Activated T-helper 9 cell treated with anti-CD3 and anti-CD28 coated beads, Interleukin-2, amount 50 U/mL, for 16 hours (primary cell): Measurements from ENCODE around the gene SACS.

Experiments
- DNase-seq: peaks from one replicate; pipeline ENCODE4 v3.0.0-alpha.2; 2020; ENCODE audit warnings: low read depth

The SACS gene

DNA sequence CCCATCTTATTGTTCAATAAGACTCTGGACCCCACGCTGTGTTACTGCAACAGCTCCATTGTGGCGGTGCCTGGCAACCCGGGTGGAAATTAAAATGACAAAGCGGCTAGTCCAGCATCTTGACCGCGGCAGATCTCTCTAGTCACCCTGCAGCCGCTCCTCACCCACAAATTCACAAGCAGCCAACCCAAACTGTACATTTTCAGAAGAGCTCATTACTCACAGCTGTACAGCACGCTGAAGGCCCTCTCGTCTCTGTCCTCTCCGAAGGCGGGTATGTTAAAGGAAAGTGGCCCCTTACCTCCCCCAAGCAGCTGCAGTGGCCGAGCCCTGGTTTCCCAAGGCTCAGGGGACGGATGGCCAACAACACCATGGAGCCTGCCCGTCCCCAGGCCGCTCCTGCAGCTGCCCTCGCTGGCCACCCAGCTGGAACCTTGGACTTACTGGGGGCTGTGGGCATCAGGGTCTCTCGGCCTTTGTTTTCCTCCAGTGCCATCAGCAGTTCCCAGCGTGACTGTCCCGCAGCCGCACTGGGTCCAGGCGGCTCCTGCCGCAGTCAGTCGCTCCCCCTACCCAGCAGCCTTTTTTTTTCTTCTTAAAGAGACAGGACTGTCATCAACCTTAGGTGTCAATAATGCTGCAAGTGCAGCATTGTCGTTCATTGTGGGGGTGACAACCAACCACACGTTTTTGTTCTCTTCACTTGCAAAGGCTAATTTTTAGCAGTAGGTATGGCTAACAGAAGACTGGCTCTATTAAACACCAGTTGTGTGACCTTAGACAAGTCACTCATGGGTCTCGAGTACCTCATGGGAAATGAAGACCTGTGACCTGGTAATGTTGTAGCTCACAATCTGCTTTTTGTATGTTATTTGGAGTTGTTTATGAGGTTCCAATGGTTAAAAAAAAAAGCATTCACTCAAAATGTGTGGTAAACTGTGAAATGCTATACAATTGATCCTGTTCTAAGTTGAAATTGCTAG is at the start of gene SACS:
SACS (minus strand) TSS at position 532 of the 983 bp plus-strand sequence. CDS start 22,463 bp downstream, outside the sequence.
- DNase-seq = no peak

- no peak for DNase-seq
These were observed 46.8 kb upstream of the SACS start for GRCh38 chr13:23480324-23480723.

GRCh38 chr13:23477101-23477500 is 43.6 kb upstream of the SACS start:
- DNase-seq = no peak

DNA sequence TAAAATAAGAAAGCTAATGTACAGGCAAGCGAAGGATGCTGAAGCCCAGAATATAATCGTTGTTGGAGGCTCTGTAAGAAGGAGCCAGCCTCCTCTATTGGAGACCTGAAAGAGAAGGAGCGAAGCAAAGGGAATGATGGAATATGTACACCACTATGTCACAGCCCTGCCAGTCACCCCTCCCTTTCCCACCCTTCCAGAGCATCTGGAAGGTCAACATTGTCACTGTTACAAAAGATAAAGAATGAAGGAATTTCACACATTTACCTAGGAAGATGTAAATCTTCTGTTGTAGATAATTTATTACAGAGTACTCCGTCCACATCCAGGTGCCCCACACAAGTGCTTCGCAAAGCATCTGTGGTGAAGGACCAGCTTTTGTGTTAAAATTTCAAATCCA is 39.7 kb upstream of the SACS start:
- no peak for DNase-seq

GRCh38 chr13:23472189-23472588 is 38.7 kb upstream of the SACS start:
- DNase-seq = no peak

GRCh38 chr13:23470790-23471614 is 37.5 kb upstream of the SACS start:
- DNase-seq = no peak

- DNase-seq = no peak
These were observed 36.5 kb upstream of the SACS start for GRCh38 chr13:23469951-23470421.

DNA sequence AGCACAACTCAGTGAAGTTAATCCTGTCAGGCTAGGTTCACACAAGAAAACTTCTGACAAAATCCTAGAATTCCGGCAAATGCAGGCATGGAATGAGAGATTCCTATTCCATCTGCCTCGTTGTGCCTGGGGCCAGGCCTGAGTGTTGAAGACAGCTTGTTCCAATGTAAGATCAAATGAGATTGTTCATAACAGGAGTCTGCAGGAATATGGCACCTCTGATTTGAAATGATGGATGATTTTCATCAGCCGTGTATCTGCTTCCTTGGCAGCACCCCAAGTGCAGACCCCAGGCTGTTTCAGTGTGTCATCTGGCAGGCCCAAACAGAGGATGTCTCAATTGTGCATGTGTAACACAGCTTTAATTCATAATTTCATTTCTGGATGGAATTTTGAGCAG is 35.3 kb upstream of the SACS start:
- no peak for DNase-seq

DNA sequence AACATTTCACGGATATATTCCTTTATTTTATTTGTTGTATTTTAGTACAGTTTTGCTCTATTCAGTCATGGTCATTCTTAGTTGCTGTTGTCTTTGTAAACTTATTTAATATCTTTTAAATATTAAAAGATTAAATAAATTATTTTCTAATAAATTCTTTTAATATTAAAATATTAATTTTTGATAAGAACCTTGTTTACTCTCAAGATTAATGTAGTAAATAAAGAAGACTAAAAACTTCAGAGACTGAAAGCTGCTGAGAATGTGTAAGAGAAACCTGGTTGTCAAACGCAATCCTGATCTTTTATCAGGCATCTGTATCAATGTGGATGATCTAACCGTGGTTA is 34.4 kb upstream of the SACS start:
- no peak for DNase-seq

GRCh38 chr13:23467048-23467931 is 33.8 kb upstream of the SACS start:
- DNase-seq = no peak

- DNase-seq = peak; percentile 34
These were observed 32.9 kb upstream of the SACS start for GRCh38 chr13:23466144-23467002.

GRCh38 chr13:23463661-23464060 is 30.2 kb upstream of the SACS start:
- DNase-seq = no peak

DNA sequence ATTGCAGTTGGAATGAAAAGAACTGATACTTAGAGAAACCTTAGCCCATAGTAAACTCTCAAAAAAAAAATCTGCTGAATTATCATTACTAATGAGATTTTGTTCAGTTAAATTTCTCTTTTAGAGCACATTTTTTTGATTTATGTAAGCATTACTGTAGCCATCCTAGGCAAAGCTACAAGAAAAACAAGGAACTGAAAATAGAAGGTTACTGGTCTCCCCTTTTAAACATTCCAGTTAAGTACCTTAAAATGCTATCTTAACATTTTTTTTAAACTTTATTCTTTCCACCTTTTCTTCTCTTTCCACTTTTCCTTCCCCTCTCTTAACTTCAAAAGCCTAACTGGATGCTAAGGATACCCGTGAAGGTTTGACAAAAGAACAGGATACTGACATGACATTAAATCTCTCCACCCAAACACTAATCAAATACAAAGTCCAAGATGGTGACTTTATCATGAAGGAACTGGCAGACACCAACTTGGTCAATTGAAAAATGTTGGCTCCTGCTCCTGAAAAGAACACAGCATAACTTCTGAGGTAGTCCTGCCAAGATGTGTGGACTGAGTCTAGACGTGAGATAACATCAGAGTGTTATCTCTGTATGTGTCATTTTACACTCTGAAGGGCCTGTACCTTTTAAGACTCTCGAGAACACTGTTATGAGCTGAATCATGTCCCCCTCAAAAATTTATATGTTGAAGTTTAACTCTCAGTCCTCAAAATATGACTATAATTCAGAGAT is 29.5 kb upstream of the SACS start:
- no peak for DNase-seq

GRCh38 chr13:23461544-23461943 is 28.0 kb upstream of the SACS start:
- no peak for DNase-seq

GRCh38 chr13:23460921-23461320 is 27.4 kb upstream of the SACS start:
- DNase-seq = no peak

- no peak for DNase-seq
These were observed 26.8 kb upstream of the SACS start for GRCh38 chr13:23460309-23460708.

- DNase-seq = no peak
These were observed 25.5 kb upstream of the SACS start for GRCh38 chr13:23458989-23459388.

- DNase-seq = no peak
These were observed 23.1 kb upstream of the SACS start for GRCh38 chr13:23456437-23457210.
